ENCODE measurements around the gene SETD2.
"Not testable (repeated sequence)": the region's sequence is repeated elsewhere in the genome, so short reads cannot be mapped to it uniquely, and the experiment has no call there.

The SETD2 gene

DNA sequence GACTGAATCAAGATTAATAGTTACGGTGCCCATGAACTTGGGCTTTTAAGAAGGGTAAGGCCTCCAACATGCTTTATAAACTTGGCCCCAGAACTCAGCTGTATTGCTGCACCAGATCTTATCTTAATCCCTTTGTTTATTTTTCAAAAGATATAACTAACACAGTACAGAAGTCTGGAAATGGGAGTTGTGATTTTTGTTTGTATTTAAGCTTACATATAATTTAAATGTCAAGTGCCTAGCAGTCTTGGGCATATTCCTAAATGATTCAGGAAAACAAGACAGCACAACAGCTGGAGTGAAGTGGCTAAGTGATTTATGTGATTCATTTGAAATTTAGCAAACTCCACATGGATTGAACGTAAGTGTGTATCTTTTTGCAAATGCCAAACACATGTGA is 128.3 kb downstream of the SETD2 start:
- no peak for DNase-seq (ENCODE audit: low read depth in 1 of 2, low spot score in 1 of 2)

DNA sequence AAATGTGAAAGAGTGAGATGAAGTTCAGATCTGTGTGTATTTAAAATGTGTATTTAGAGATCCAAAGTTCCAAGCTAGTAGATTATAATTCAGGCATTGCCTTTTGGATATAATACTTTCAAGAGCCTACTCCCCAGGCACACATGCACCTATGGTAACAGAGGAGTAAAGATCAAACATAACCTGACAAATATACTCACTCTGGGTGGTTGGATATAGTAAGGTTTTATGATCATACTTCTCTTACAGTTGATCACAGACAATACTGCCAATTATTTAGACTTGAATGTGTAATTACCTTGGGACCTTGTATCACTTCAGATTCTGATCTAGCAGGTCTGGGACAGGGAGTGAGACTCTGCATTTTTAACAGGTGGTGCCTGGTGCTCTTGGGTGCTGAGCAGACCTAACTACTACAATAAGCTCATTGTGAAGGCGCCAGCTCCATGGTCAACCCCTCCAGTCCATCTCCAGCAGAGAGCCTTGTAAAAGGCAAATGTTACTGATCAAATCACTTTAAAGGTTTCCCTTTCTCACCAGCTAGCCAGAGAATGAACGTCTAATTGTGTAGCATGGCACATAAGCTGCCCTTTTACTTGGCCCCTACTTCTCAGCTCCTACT is 128.9 kb downstream of the SETD2 start:
- no peak for DNase-seq (ENCODE audit: low read depth in 1 of 2, low spot score in 1 of 2)

DNA sequence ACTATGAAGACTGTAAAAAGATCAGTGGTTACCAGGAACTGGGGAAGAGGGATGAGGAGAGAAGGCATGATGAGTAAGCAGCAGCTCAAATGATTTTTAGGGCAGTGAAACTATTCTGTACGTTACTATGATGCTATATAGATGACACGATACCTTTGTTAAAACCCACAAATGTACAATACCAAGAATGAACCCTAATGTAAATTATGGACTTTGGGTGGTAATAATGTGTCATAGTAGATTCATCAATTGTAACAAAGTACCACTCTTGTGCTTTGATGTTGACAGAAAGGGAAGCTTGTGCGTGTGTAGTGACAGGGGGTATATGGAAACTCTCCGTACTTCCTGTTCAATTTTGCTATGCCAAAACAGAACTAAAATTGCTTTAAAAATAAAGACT is 132.9 kb downstream of the SETD2 start:
- DNase-seq (ENCODE audit: low read depth in 1 of 2, low spot score in 1 of 2) = not testable (repeated sequence)

DNA sequence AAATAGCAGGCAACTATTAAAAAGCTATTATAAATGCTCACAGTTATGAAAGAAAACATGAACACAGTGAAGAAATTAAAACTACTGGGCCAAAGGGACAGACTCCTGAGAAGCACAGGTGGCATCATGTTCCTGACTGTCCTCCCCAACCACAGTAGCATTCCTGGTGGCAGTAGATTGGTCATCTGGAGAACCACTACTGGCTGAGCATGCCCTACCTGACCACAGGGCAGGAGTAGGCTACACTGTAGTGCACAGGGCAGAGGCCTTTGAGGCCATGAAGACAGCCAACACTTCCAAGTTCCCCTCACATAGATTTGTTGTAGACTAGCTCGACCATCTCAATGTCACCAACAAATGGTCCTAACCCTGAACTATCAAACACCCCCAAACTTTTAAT is 135.2 kb downstream of the SETD2 start:
- DNase-seq (ENCODE audit: low read depth in 1 of 2, low spot score in 1 of 2) = no peak

DNA sequence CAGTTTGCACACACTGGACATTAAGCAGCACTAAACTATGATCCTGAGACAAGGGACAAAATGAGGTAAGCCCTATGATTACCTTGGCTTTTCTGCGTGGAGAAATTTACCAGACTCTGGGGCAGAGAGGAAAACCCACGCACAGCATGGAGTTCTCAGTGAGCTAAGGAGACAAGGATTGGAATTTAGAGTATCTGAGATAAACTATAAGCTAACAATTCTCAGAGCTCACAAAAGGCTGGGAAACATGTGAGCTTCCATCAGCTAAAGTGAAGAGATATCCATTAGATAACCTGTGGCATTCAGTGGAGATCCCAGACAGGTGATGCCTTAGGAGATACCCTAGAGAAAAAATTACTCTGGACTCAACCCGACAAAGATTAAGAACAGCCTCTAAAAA is 135.8 kb downstream of the SETD2 start:
- DNase-seq (ENCODE audit: low read depth in 1 of 2, low spot score in 1 of 2) = no peak

DNA sequence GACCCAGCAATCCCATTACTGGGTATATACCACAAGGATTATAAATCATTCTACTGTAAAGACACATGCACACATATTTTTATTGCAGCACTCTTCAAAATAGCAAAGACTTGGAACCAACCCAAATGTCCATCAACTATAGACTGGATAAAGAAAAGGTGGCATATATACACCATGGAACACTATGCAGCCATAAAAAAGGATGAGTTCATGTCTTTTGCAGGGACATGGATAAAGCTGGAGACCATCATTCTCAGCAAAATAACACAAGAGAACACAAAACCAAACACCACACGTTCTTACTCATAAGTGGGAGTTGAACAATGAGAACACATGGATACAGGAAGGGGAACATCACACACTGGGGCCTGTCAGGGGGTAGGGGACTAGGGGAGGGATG is 137.5 kb downstream of the SETD2 start:
- DNase-seq (ENCODE audit: low read depth in 1 of 2, low spot score in 1 of 2) = not testable (repeated sequence)

DNA sequence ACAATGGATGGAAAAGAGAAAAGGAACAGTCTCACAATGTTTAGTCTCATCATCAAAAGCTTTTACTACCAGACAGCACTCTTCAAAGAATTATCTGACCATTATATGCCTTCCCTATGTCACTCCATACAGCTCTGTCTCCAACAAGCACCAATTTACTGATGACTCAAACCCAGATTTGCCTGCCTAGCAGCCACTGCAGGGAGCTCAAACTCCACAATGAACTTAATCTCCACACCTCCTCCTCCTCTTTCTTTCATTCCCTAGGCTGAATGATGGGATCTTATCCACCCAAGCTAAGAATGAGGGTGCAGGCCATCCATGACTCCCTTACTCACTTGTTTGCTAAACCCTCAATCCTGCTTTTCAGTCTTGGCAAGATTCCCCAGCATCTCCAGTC is 139.0 kb downstream of the SETD2 start:
- no peak for DNase-seq (ENCODE audit: low read depth in 1 of 2, low spot score in 1 of 2)

DNA sequence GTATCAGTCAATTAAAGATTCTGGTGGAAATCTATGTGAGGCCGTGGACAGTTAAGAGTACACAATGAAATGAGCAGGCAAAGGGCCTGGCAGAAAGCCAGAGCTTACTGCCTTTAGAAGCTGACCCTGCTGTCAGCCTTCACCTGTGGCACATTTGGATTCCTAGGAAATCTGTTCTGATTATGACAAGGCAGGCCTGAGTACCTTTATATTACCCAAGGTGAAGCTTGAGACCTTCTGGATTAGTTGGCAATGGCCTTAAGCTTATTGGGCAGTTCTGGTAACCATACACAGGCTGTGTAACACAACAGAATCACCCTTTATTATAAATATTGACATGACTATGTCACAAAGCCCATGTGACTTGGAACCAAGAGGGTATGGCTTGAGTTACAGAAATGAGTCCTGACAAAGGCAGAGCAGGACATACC is 141.3 kb downstream of the SETD2 start:
- DNase-seq (ENCODE audit: low read depth in 1 of 2, low spot score in 1 of 2) = no peak

DNA sequence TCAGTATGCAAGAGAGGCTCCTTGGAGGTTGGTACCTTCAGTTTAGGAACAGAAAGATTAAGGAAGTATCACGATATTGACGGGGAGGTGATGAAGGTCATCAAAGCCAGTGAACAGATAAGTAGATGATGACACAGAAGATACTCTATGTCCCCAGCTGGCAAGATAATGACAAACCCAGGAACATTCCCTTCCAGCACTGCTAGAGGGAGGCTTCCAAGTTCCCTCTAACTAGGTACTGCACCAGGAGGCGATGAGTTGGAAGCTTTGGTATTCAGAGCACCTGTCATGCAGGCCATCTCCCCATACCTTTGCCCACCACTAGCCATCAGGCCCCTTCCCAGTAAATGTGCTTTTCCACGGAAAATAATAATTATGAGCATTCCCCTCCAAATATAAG is 143.6 kb downstream of the SETD2 start:
- DNase-seq (ENCODE audit: low read depth in 1 of 2, low spot score in 1 of 2) = no peak

DNA sequence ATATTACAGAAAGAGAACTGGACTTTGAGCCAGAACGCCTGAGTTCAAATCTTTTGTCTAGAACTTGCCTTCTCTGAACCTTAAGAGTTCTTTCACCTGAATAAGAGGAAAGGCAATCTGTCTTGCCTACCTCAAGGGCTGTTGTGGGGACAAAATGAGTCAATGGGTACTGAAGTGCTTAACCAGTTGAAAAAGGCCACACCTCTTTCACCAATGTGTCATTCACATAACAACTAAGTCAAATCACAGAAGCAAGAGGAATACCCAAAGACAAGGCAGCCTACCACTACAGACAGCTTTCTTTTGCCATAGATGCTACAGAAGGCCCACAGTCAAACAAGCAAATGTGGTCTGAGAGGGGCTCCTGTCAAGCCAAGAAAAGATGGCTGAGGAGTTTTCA is 144.7 kb downstream of the SETD2 start:
- DNase-seq (ENCODE audit: low read depth in 1 of 2, low spot score in 1 of 2) = no peak

DNA sequence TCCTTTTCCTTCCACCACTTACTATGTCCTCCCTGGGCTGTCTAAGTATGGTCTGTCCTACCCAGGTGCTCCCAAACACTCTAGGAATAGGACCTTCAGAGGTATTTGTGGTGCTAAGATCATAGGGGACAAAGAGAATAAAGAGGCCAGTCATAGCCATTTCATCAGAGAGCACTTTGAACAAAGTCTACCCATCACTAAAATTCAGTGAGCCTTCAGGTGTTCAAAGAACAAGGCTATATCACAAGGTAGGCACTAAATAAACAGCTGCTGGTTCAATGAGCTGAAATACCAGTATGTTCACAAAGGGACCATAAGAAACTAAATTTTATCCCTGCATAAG is 145.7 kb downstream of the SETD2 start:
- DNase-seq (ENCODE audit: low read depth in 1 of 2, low spot score in 1 of 2) = no peak

DNA sequence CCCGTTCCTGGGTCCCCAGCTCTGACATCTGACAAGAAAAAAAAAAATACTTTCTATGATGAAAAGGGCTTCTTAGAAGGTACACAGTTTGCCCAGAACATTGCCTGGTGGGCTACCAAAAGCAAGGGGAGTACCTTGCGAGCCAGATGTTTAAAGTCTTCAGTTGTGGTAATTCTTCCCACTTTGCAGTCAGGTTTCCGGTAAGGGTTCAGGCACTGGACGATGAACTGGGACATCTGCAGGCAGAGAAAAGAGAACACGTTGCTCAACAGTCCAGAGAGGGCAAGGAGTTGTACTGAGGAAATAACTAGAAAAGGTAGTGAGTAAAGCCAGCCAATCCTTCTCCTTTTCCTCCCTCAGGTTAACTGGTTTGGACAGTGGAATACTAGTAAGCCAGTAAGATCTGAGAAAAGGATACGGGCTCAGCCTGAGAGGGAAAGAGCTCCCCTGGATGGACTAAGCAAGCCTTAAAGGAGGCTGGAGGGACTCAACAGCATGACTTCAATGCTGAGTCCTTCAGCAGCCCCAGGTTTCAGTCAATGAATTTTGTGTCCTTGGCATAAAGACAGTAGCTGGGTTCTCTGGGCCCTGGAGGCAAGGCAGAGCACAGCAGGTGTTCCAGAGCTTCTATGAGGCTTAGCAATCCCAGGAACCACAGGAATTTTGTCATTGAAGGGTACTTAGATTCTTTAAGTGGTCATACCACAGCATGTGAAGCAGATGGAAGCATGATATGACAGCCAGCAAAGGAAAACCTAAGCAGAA is 146.2 kb downstream of the SETD2 start:
- DNase-seq (ENCODE audit: low read depth in 1 of 2, low spot score in 1 of 2) = no peak

DNA sequence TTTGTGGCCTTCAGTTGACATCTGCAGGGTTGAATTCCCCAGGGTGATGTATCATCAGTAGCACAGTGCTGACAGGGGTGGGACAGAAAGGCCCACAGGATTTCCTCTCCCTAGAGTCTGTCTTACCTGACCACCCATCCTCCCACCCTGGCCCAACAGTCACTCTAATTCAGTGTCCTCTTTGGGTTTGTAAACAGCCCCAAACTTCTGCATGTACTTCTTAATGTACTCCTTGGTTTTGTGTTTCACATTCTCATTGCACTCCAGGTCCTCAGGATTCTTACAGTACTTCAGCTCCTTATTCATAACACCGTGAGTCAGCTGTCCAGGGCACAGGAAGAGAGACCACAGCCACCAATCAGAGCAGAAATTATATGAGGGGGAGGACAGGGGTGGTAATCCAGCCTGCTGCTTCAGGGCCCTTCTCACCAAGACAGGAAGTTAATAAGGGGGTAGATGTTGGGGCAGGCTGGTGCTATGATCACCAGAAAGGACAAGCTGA is 146.9 kb downstream of the SETD2 start:
- DNase-seq (ENCODE audit: low read depth in 1 of 2, low spot score in 1 of 2) = no peak

DNA sequence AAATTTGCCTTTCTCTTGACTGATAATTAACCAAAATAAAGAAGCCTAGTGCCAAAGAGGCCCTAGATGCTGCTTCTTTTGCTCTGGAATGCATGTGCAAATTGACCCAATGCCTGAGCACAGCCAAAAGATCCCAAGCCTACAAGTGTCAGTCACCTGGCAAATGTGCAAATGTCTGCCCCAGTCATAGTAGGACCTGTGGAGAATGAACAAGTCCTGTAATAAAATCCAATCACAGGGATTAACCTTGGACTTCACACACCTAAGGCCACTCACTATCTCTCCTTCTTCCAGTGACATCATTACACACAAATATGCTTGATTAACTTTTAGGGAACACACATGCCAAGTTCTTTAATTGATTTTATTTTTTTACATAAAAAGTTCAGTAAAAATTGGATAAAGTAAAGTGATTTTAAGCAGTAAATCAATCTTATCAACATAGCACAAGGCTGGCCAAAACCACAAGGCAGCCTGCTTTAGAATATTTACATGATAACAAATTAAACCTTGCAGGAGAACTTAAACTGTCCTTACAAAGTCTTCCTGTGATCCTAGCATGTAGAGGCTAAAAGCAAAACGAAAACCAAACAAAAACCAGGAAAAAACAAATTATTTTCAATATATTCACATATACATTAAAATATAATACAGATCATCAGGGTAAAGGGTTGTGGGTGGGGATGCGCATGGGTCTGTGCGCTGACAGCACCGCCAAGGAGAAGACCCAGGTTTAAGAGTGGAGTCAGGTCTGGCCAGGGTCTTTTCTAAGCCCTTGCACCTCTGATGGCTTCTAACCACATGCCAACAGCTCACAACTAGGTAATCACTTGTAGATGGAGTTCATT is 147.6 kb downstream of the SETD2 start:
- no peak for DNase-seq (ENCODE audit: low read depth in 1 of 2, low spot score in 1 of 2)

DNA sequence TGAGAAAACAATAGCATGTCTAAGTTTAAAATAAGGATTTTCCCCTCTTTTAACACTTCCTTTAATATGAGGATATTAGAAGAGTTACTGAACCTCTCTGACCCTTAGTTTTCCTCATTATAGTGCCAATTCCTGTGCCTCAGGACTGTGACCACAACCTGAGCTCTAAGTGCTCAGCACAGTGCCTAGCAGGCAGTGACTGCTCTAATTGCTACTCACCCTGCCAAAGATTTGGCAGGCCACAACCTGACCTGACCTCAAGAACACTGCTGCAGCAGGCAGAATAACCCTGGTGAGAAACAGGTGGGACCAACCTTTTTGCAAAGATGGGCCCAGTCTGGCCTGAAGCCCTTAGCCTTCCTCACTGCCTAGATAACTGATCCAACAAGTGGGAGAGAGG is 148.8 kb downstream of the SETD2 start:
- no peak for DNase-seq (ENCODE audit: low read depth in 1 of 2, low spot score in 1 of 2)

DNA sequence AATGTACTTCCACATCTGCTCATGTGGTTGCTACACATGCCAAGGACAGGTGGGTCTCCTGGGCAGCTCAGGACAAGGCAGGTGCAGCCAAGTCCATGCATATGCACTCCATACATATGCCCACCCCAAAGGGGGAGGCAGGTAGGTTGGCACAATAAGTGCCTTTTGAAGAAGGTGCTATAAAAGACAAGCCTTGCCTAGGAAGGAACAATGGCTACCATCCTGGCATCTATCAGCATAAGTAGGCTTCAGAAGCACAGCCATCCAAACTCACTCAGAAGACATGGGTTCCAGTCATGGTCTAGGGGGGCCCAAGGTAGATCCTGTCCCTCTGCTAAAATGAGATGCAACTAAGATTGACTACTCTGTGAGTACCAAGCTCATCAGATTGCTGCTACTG is 149.9 kb downstream of the SETD2 start:
- no peak for DNase-seq (ENCODE audit: low read depth in 1 of 2, low spot score in 1 of 2)

DNA sequence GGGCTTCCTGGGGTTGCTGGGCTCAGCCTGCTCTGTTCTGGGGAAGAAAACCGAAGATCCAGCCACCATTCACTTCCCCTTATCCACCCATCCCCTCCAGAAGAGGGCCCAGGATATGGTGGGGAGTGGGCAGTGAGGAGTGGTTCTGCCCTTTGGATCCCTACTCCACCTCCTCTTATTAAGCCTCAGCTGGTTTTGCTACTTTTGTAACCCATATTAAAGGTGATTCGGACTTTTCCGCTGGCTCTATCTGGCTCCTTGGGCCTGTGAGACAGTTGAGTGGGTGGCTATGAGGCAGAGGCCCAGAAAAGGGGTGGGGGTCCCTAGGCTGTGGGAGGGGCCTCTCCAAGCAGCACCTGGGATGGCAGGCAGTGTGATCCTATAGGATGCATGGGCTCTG is 150.7 kb downstream of the SETD2 start:
- DNase-seq (ENCODE audit: low read depth in 1 of 2, low spot score in 1 of 2) = no peak

DNA sequence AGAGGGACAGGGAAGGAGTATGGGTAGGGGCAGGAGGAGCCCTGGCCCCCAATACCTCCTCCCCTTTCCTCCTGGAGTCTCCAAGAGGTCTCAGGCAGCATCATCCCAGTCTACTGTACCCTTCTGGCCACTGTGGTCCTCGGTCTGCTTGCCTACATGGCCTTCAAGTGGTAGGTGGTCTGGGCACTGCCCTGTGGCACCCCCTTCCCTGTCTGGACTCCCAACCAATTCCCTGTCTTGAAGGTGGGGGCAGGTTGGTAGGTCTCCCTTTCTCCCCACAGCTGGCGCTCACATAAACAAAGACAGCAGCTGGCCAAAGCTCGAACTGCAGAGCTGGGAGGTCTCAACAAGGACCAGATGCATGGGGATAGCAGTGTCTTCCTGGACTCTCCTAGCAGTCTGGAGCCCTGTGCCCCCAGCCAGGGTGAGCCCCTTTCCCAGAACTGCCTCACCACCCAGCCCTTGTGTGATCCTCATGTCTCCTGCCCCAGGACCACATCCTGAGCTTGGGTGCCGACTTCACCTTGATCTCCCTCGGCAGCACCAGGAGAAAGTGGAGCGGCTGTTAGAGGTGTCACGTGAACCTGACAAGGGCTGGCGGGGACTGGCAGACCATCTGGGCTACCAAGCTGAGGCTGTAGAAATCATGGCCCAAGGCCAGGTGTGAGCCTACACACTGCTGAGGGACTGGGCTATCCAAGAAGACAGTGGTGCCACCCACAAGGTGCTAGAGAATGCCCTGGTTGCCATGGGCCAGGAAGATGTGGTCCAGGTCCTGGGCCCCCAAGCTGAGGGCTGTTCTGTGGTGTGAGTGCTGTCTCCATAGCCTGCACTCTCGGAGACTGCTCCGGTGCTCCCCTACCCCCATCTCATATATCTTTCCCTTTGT is 151.3 kb downstream of the SETD2 start:
- DNase-seq (ENCODE audit: low read depth in 1 of 2, low spot score in 1 of 2) = no peak

DNA sequence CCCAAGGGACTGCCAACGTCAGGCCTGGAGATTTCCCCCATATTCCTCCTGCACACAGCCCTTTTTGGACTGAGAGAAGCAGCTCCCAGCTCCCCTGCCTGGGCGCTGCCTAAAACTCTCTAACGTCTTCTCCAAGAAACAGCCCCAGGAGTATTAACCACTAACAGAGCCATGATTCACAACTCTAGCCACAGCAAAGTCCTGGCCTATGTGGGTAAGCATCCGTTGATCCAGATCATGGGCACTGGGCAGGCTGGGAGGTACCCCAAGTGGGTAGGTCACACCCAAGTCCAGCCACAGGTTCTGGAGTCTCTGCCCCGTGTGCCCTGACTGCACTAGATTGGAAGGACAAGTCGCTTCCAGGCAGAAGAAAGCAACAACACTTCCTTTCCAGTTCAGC is 152.5 kb downstream of the SETD2 start:
- no peak for DNase-seq (ENCODE audit: low read depth in 1 of 2, low spot score in 1 of 2)

DNA sequence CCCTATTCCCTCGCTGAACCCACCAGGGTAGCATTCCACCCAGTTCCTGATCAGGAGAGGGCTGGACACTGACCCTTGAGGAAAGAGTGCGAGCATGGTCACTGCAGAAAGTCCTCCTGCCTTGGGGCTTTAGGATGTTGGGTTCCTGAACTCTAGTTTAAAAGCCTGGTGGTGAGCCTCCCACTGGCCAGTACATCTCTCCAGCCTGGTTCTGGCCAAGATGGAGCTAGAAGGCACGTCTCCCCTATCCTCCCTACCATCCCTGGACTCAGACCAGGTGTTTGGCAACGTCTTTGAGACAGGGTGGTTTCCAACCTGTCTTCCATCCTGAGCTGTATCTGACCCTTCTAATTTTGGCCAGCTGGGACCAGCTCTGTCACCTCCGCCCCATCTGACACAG is 153.0 kb downstream of the SETD2 start:
- DNase-seq (ENCODE audit: low read depth in 1 of 2, low spot score in 1 of 2) = no peak

DNA sequence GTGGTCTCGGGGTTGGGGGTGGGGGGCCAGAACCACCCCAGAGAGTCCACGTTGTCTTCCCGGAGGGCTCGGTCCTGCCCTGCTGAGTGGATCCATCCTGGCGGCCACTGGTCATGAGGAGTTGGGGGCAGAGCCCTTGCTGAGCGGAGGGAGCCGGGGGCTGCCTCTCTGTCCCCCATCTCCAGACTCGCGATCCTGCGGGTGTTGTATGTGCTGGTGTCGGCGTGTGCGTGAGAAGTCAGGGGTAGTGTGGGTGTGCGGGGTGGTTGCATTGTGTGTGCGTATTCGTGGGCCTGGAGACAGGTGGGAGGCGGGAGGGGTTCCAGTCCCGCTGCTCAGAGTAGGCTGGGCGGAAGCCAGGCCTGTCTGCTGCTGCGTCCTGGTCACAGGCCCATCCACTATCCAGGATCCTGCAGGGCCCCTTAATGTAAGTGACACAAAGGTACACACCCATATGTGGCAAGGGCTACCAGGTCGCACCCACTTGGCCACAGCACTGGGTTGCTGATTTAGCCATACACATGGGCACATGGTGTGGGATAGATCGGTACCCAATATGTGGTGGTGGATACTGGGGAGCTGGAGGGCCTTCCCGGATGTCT is 153.7 kb downstream of the SETD2 start:
- DNase-seq (ENCODE audit: low read depth in 1 of 2, low spot score in 1 of 2) = no peak

Data from stimulated activated CD4-positive, alpha-beta T cell treated with anti-CD3 and anti-CD28 coated beads, Interleukin-15, amount 100 ng/mL, for 1 hour (primary cell).